ENCODE data around the gene ABITRAM. TPM values are rescaled to one million over a fixed set of nuclear protein-coding genes. Genes with fewer than 3 reads are reported as not detected.

ABITRAM gene
- polyA plus RNA-seq, 3 donors = 15.9 to 27.5 (median 16.1) TPM

- H3K27me3 Mint-ChIP-seq (ENCODE audit: low read depth in 3 of 3) = no peaks in the 10 kb centered on the region
- DNase-seq = no peak
- no peaks in the 10 kb centered on the region for H3K9me3 Mint-ChIP-seq
- Histone ChIP-seq H3K27ac (ENCODE audit: low read depth in 1 of 2, low read length in 2 of 2) (no peak overlapping the region), H3K36me3 (replicated peaks in 1 of 2; ENCODE audit: control insufficient read depth in 1 of 2, insufficient read depth in 2 of 2, low read length in 2 of 2) (no peaks in the 10 kb centered on the region), H3K4me2 (replicated peaks; ENCODE audit: extremely low read depth, low read length, poor library complexity, severe bottlenecking) (no peak overlapping the region), H3K4me1 (ENCODE audit: control insufficient read depth in 1 of 2, insufficient read depth in 2 of 2, low read length in 2 of 2) (no peaks in the 10 kb centered on the region), H2AFZ (ENCODE audit: insufficient read depth, low read depth, low read length, poor library complexity, severe bottlenecking) (no peak overlapping the region), H3K27me3 (ENCODE audit: control insufficient read depth in 2 of 2, insufficient read depth in 2 of 2, low read length in 2 of 2) (no peaks in the 10 kb centered on the region), H4K20me1 (ENCODE audit: insufficient read depth, low read length) (no peaks in the 10 kb centered on the region), H3K9ac (ENCODE audit: insufficient read depth, low read length, poor library complexity, severe bottlenecking) (no peak overlapping the region), H3K9me3 (replicated peaks in 1 of 2; ENCODE audit: control insufficient read depth in 1 of 2, insufficient read depth in 1 of 2, low read length in 2 of 2) (no peaks in the 10 kb centered on the region), H3K4me3 (replicated peaks in 1 of 3; ENCODE audit: low read depth in 2 of 3, low read length in 3 of 3) (no peak overlapping the region), H3K79me2 (ENCODE audit: insufficient read depth, low read length) (no peaks in the 10 kb centered on the region)
- peaks cover 0 to 4% of the 10 kb centered on the region in 2 donors for H3K36me3 Mint-ChIP-seq
- H3K27ac Mint-ChIP-seq = no peak overlapping the region
- H3K4me1 Mint-ChIP-seq = no peaks in the 10 kb centered on the region
- no CpG with 5 or more reads among the region's 4 CpGs for WGBS (ENCODE audit: insufficient coverage)
- intact Hi-C loops (cut with micrococcal nuclease) = no loop called here
- no peak for TF ChIP-seq CTCF (IDR thresholded peaks at IDR 0.05)
- no peak overlapping the region for H3K4me3 Mint-ChIP-seq
Measured at GRCh38 chr9:108956022-108956630, 21.9 kb downstream of the ABITRAM start.

GRCh38 chr9:108956631-108957026 lies 22.4 kb downstream of the ABITRAM start:
- no peak overlapping the region for H3K27ac ChIP-seq (ENCODE audit: low read depth in 1 of 2, low read length in 2 of 2)
- no peak overlapping the region for H3K9ac ChIP-seq (ENCODE audit: insufficient read depth, low read length, poor library complexity, severe bottlenecking)
- no peaks in the 10 kb centered on the region for H3K4me1 ChIP-seq (ENCODE audit: control insufficient read depth in 1 of 2, insufficient read depth in 2 of 2, low read length in 2 of 2)
- H3K4me3 ChIP-seq (replicated peaks in 1 of 3; ENCODE audit: low read depth in 2 of 3, low read length in 3 of 3) = no peak overlapping the region
- Mint-ChIP-seq H3K4me1 (no peaks in the 10 kb centered on the region), H3K27ac (no peak overlapping the region), H3K27me3 (ENCODE audit: low read depth in 3 of 3) (no peaks in the 10 kb centered on the region), H3K4me3 (no peak overlapping the region), H3K36me3 (peaks cover 0 to 4% of the 10 kb centered on the region in 2 donors), H3K9me3 (no peaks in the 10 kb centered on the region)
- no peaks in the 10 kb centered on the region for H3K36me3 ChIP-seq (replicated peaks in 1 of 2; ENCODE audit: control insufficient read depth in 1 of 2, insufficient read depth in 2 of 2, low read length in 2 of 2)
- H3K9me3 ChIP-seq (replicated peaks in 1 of 2; ENCODE audit: control insufficient read depth in 1 of 2, insufficient read depth in 1 of 2, low read length in 2 of 2) = no peaks in the 10 kb centered on the region
- no peaks in the 10 kb centered on the region for H3K27me3 ChIP-seq (ENCODE audit: control insufficient read depth in 2 of 2, insufficient read depth in 2 of 2, low read length in 2 of 2)
- no peaks in the 10 kb centered on the region for H3K79me2 ChIP-seq (ENCODE audit: insufficient read depth, low read length)
- TF ChIP-seq CTCF (IDR thresholded peaks at IDR 0.05) = no peak
- no peak for DNase-seq
- no peaks in the 10 kb centered on the region for H4K20me1 ChIP-seq (ENCODE audit: insufficient read depth, low read length)
- no peak overlapping the region for H2AFZ ChIP-seq (ENCODE audit: insufficient read depth, low read depth, low read length, poor library complexity, severe bottlenecking)
- no peak overlapping the region for H3K4me2 ChIP-seq (replicated peaks; ENCODE audit: extremely low read depth, low read length, poor library complexity, severe bottlenecking)
- intact Hi-C loops (cut with micrococcal nuclease) = no loop called here

All from CD14-positive monocyte (primary cell).